HepG2 (cell line): ENCODE data around the gene LRRC74A. TPM values are rescaled to one million over a fixed set of nuclear protein-coding genes. Genes with fewer than 3 reads are reported as not detected.

Experiments
- ATAC-seq: fragments of 200-7000 bp; cut with Tn5 transposase; 3 replicates; pipeline ENCODE4 v1.9.1; 2020; ENCODE audit warnings: mild to moderate bottlenecking, moderate library complexity
- BruUV-seq: library from RNA; stranded (reverse); fragments of 400-500 nt; replicated peaks from 2 replicates; lab custom pipeline; 2021; lab: Mats Ljungman, UMichigan
- CTCF ChIA-PET: fragments of 300-600 bp; formaldehyde crosslinking; extraction: SDS; loops from one replicate; lab custom pipeline; 2021; ENCODE audit warnings: low total read pairs, inconsistent platforms, low intra/inter-chr PET ratio; lab: Yijun Ruan, JAX
- POLR2A ChIA-PET: fragments of 350-600 bp; sonication (Branson Sonifier 250); formaldehyde crosslinking; loops from one replicate; lab custom pipeline; 2020; ENCODE audit warnings: antibody characterized with exemption, inconsistent platforms; lab: Yijun Ruan, JAX
- DNase-seq: peaks from one replicate; pipeline ENCODE4 v3.0.0-alpha.2; 2015; ENCODE audit warnings: low spot score
- FAIRE-seq: peaks from 3 replicates; lab custom pipeline; 2011; peaks lifted over from hg19 to GRCh38; lab: Jason Lieb, UNC
- H2AFZ ChIP-seq: one replicate; pipeline ENCODE4 v1.6.1; 2011; ENCODE audit warnings: low read length, inconsistent platforms
- H3K27ac ChIP-seq: fragments of 300-600 bp; 3 replicates; pipeline ENCODE4 v1.8.0; 2011; ENCODE audit warnings: mixed run types, mild to moderate bottlenecking, mixed read lengths, low read length, inconsistent platforms; ENCODE audit not compliant: insufficient read depth; ENCODE audit errors: extremely low read length
- H3K27me3 ChIP-seq, 2 experiments: fragments of 200-600 bp in 1 of 2; 2 replicates in 1 of 2; 3 replicates in 1 of 2; pipeline versions ENCODE4 v1.6.0 to v1.8.0; 2011; ENCODE audit warnings: low read length in 2 of 2, mild to moderate bottlenecking in 2 of 2, moderate library complexity in 2 of 2, inconsistent platforms in 1 of 2; ENCODE audit not compliant: insufficient read depth in 2 of 2, control insufficient read depth in 1 of 2
- H3K36me3 ChIP-seq, 2 experiments: fragments of 200-600 bp in 1 of 2; replicated peaks in 1 of 2; 2 replicates in 1 of 2; 3 replicates in 1 of 2; pipeline versions ENCODE4 v1.5.1 to v1.8.0; 2011; ENCODE audit warnings: low read length in 2 of 2, inconsistent platforms in 1 of 2; ENCODE audit not compliant: insufficient read depth in 2 of 2, control insufficient read depth in 1 of 2
- H3K4me1 ChIP-seq: 2 replicates; pipeline ENCODE4 v1.5.1; 2012; ENCODE audit warnings: low read length, inconsistent platforms; ENCODE audit not compliant: insufficient read depth
- H3K4me2 ChIP-seq: 2 replicates; pipeline ENCODE4 v1.6.0; 2011; ENCODE audit warnings: low read depth, low read length, inconsistent platforms
- H3K4me3 ChIP-seq, 3 experiments: fragments of 200-600 bp in 1 of 3; sonication (generic), shearing (Covaris generic) in 1 of 3; replicated peaks in 1 of 3; 2 replicates each; pipeline ENCODE4 v1.5.1; 2011 to 2016; ENCODE audit warnings: low read length in 3 of 3, inconsistent platforms in 2 of 3, low read depth in 2 of 3, mild to moderate bottlenecking in 2 of 3, control low read depth in 1 of 3, mixed read lengths in 1 of 3; ENCODE audit not compliant: insufficient read depth in 1 of 3
- H3K79me2 ChIP-seq: one replicate; pipeline ENCODE4 v1.6.1; 2011; ENCODE audit warnings: low read length, inconsistent platforms; ENCODE audit not compliant: insufficient read depth
- H3K9ac ChIP-seq: 2 replicates; pipeline ENCODE4 v1.6.0; 2011; ENCODE audit warnings: mild to moderate bottlenecking, low read depth, low read length, inconsistent platforms; ENCODE audit not compliant: insufficient read depth
- H3K9me3 ChIP-seq: 2 replicates; pipeline ENCODE4 v1.5.1; 2012; ENCODE audit warnings: mild to moderate bottlenecking, low read length
- H4K20me1 ChIP-seq: 2 replicates; pipeline ENCODE4 v1.6.0; 2011; ENCODE audit warnings: inconsistent platforms, mild to moderate bottlenecking, low read length, moderate library complexity; ENCODE audit not compliant: insufficient read depth
- DPF2 ChIP-seq: sonication (generic); formaldehyde crosslinking; IDR thresholded peaks from 2 replicates; pipeline ENCODE4 v1.4.0; 2020; ENCODE audit warnings: mild to moderate bottlenecking, low read depth, missing genetic modification reagents, borderline replicate concordance
- KLF16 ChIP-seq, 2 experiments: sonication (generic) in 1 of 2; formaldehyde crosslinking in 1 of 2; IDR thresholded peaks; 2 replicates each; pipeline versions ENCODE4 v1.6.1 to v1.8.0; 2016 to 2023; ENCODE audit warnings: missing genetic modification reagents in 2 of 2, missing compliant biosample characterization in 1 of 2
- NFYB ChIP-seq: sonication (generic); formaldehyde crosslinking; IDR thresholded peaks from 2 replicates; pipeline ENCODE4 v1.4.0; 2020; ENCODE audit warnings: missing genetic modification reagents
- NFYC ChIP-seq: IDR thresholded peaks from 2 replicates; pipeline ENCODE4 v1.6.1; 2016; ENCODE audit warnings: missing genetic modification reagents, missing compliant biosample characterization
- ONECUT2 ChIP-seq: sonication (generic); formaldehyde crosslinking; IDR thresholded peaks from 2 replicates; pipeline ENCODE4 v1.4.0; 2020; ENCODE audit warnings: missing genetic modification reagents
- REL ChIP-seq: sonication (generic); formaldehyde crosslinking; conservative IDR thresholded peaks from 2 replicates; pipeline ENCODE4 v1.8.0; 2022; ENCODE audit warnings: mild to moderate bottlenecking, missing genetic modification reagents, moderate library complexity
- REPIN1 ChIP-seq: sonication (generic); formaldehyde crosslinking; IDR thresholded peaks from 2 replicates; pipeline ENCODE4 v1.8.0; 2022; ENCODE audit warnings: missing genetic modification reagents, low read depth, mild to moderate bottlenecking, borderline replicate concordance
- RERE ChIP-seq: IDR thresholded peaks from 2 replicates; pipeline ENCODE4 v1.6.1; 2016; ENCODE audit warnings: low read depth, missing genetic modification reagents, missing compliant biosample characterization
- RFX5 ChIP-seq: IDR thresholded peaks from 2 replicates; pipeline ENCODE4 v1.6.1; 2011; ENCODE audit warnings: low read depth, low read length, improper control_type of control experiment
- SMAD9 ChIP-seq: sonication (generic); formaldehyde crosslinking; IDR thresholded peaks from 2 replicates; pipeline ENCODE4 v1.5.1; 2020; ENCODE audit warnings: mild to moderate bottlenecking, missing genetic modification reagents
- SMC3 ChIP-seq: IDR thresholded peaks from 2 replicates; pipeline ENCODE4 v1.6.1; 2011; ENCODE audit warnings: low read length, improper control_type of control experiment
- ZNF10 ChIP-seq: sonication (generic); formaldehyde crosslinking; IDR thresholded peaks from 2 replicates; pipeline ENCODE4 v1.4.0; 2020; ENCODE audit warnings: mild to moderate bottlenecking, low read depth, missing genetic modification reagents, borderline replicate concordance
- ZNF251 ChIP-seq: sonication (generic); formaldehyde crosslinking; IDR thresholded peaks from 2 replicates; pipeline ENCODE4 v1.9.0; 2021; ENCODE audit warnings: mild to moderate bottlenecking, missing genetic modification reagents
- ZNF430 ChIP-seq: sonication (generic); formaldehyde crosslinking; IDR thresholded peaks from 2 replicates; pipeline ENCODE4 v1.9.0; 2021; ENCODE audit warnings: mild to moderate bottlenecking, missing genetic modification reagents
- ZSCAN20 ChIP-seq: sonication (generic); formaldehyde crosslinking; IDR thresholded peaks from 2 replicates; pipeline ENCODE4 v1.4.0; 2020; ENCODE audit warnings: missing genetic modification reagents, mild to moderate bottlenecking, borderline replicate concordance
- WGBS: methylation state at CpG from one replicate; pipeline ENCODE4 v1.1.6; 2017; ENCODE audit warnings: low lambda C conversion rate; 5-methylcytosine and 5-hydroxymethylcytosine counted together
- in situ Hi-C: cut with HindIII; loops from 2 replicates; pipeline ENCODE4 v1.10.0; 2017; ENCODE audit warnings: low pct_unique_long_range_greater_than_20kb; ENCODE audit not compliant: extremely low pct_ligation_motif_present
- intact Hi-C: fragments of 100-400 bp; cut with micrococcal nuclease; formaldehyde crosslinking; loops from one replicate; pipeline ENCODE4 v1.10.0; 2022; ENCODE audit not compliant: unreplicated experiment
- polyA plus RNA-seq, 8 experiments: library from polyadenylated mRNA; depleted of rRNA in 3 of 8; stranded (reverse) in 7 of 8; unstranded in 1 of 8; fragments of >200 nt; fragmentation: Illumina TruSeq in 4 of 8; extraction: Trizol in 4 of 8; gene quantifications; 2 replicates each; pipeline versions ENCODE4 v1.2.1 to v1.2.3, GENCODE V29; 2011 to 2016; ENCODE audit warnings: low read depth in 4 of 8, missing spikeins in 1 of 8, mixed read lengths in 1 of 8; ENCODE audit not compliant: insufficient read depth in 1 of 8
- total RNA-seq, 5 experiments: library from RNA; depleted of rRNA; stranded (reverse); fragments of >200 nt; fragmentation: Illumina TruSeq; extraction: Trizol; gene quantifications; 2 replicates each; pipeline ENCODE4 v1.2.3, GENCODE V29; 2016; ENCODE audit warnings: low read depth in 1 of 5
- TF ChIP-seq, protein P1 (sequence below), 2 experiments: sonication (generic) in 1 of 2; formaldehyde crosslinking in 1 of 2; IDR thresholded peaks; 2 replicates each; pipeline versions ENCODE4 v1.5.1 to v1.6.1; 2011 to 2020; ENCODE audit warnings: borderline replicate concordance in 1 of 2, low read depth in 1 of 2, low read length in 1 of 2, mild to moderate bottlenecking in 1 of 2, missing genetic modification reagents in 1 of 2, moderate library complexity in 1 of 2

The LRRC74A gene
- total and polyA plus RNA-seq, 2 of the 13 experiments (the other 11 are each of a cell fraction or from before 2014, with no cell fraction given) = not detected

DNA sequence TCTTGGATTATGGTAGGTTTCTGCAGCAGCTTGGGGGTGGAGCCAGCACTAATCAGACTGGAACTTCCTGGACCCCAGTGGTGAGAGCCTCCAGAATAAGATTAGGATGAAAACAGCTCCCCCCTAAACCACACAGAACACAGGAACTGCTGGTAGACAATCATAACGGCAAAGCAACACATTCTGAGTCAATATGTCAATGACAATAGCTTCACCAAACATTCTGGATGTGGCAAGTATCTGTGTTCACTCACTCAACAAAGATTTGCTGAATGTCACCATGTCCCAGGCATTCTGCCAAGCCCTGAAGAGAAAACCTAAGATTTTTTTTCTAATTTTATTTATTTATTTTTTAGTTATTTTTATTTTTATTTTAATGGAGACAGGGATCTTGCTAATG, 65.2 kb downstream of the LRRC74A start (continued):
- no peak for TF ChIP-seq RERE (CRISPR knock-in tag)
- TF ChIP-seq KLF16 (CRISPR knock-in tag; IDR thresholded peaks at IDR 0.05) = no peak
- TF ChIP-seq SMAD9 = no peak
- no peak for TF ChIP-seq REL (CRISPR knock-in tag)
- TF ChIP-seq SMC3 = no peak
- TF ChIP-seq ZNF10 = no peak
- TF ChIP-seq ZNF251 = no peak
- TF ChIP-seq REPIN1 (CRISPR knock-in tag) = no peak

DNA sequence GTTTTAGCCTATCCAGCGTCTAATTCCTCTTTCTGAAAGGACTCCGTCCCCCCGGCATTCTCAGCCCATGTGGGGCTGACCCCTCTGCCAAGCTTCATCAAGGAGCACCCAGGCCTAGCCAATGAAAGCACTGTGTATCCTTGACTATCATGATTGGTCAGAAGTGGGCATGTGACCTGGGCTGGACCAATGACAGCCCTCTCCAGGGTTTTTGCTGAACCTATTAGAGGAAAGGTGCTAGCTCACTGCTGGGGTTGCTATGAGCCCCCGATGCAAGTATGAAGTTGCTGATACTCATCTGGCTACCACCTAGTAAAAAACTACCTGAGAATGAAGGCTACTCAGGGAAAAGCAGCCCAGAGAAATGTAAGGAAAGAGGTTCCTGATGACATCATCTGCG, 68.1 kb downstream of the LRRC74A start:
- ChIA-PET CTCF (no interaction called here), POLR2A (no interaction called here)
- ATAC-seq (no peak), FAIRE-seq (no peak), DNase-seq (no peak)
- in situ Hi-C loops = no loop called here
- Histone ChIP-seq H2AFZ (no peak overlapping the region), H3K4me1 (peaks cover 4% of the 10 kb centered on the region; the same call in 1 of the 2 replicates), H3K27me3 (peaks cover 1 to 4% of the 10 kb centered on the region in 2 experiments; a peak in 2 of 5 replicates), H3K9ac (no peak overlapping the region), H3K79me2 (no peaks in the 10 kb centered on the region), H4K20me1 (no peaks in the 10 kb centered on the region), H3K4me3 (no peak overlapping the region), H3K4me2 (no peak overlapping the region), H3K9me3 (peaks cover 6% of the 10 kb centered on the region; the same call in 1 of the 2 replicates), H3K27ac (no peak overlapping the region), H3K36me3 (no peaks in the 10 kb centered on the region)
- TF ChIP-seq DPF2 (CRISPR knock-in tag) = no peak
- peak; percentile 56; the same call in 1 of the 2 replicates for TF ChIP-seq RFX5
- TF ChIP-seq ZNF430 (CRISPR knock-in tag) = no peak
- no peak for TF ChIP-seq ONECUT2 (CRISPR knock-in tag)
- no peak for TF ChIP-seq ZSCAN20 (CRISPR knock-in tag)
- peak; percentile 43; the same call in 1 of the 2 replicates for TF ChIP-seq NFYB (CRISPR knock-in tag)
- peak; percentile 51 for TF ChIP-seq NFYC (CRISPR knock-in tag)
- TF ChIP-seq, protein P1, sequence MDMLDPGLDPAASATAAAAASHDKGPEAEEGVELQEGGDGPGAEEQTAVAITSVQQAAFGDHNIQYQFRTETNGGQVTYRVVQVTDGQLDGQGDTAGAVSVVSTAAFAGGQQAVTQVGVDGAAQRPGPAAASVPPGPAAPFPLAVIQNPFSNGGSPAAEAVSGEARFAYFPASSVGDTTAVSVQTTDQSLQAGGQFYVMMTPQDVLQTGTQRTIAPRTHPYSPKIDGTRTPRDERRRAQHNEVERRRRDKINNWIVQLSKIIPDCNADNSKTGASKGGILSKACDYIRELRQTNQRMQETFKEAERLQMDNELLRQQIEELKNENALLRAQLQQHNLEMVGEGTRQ (IDR thresholded peaks at IDR 0.05; ENCODE audit: low read depth, low read length) = 0 out of 2 replicates have a peak, but pooled peaks have one; percentile 44
- TF ChIP-seq, protein P1 (CRISPR knock-in tag; IDR thresholded peaks at IDR 0.05; ENCODE audit: borderline replicate concordance) = peak; percentile 58; the same call in 1 of the 2 replicates
- BruUV-seq = no TSS peak
- intact Hi-C loops = no loop called here
- 5% methylated on average over 5 of the region's 5 CpGs for WGBS
